ENCODE measurements around the gene ZNF668.

DNA sequence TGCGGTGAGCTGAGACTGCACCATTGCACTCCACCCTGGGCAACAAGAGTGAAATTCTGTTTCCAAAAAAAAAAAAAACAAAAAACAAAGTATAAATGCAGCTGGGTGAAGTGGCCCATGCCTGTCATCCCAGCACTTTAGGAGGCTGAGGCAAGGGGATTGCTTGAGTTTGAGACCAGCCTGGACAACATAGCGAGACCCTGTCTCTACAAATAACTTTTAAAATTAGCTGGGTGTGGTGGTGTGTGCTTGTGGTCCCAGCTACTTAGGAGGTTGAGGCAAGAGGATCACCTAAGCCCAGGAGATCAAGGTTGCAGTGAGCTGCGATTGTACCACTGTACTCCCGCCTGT, 50.8 kb downstream of the ZNF668 start:
- no peak for TF ChIP-seq POLR2A (IDR thresholded peaks at IDR 0.05)
- TF ChIP-seq, protein P1, sequence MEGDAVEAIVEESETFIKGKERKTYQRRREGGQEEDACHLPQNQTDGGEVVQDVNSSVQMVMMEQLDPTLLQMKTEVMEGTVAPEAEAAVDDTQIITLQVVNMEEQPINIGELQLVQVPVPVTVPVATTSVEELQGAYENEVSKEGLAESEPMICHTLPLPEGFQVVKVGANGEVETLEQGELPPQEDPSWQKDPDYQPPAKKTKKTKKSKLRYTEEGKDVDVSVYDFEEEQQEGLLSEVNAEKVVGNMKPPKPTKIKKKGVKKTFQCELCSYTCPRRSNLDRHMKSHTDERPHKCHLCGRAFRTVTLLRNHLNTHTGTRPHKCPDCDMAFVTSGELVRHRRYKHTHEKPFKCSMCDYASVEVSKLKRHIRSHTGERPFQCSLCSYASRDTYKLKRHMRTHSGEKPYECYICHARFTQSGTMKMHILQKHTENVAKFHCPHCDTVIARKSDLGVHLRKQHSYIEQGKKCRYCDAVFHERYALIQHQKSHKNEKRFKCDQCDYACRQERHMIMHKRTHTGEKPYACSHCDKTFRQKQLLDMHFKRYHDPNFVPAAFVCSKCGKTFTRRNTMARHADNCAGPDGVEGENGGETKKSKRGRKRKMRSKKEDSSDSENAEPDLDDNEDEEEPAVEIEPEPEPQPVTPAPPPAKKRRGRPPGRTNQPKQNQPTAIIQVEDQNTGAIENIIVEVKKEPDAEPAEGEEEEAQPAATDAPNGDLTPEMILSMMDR (IDR thresholded peaks at IDR 0.05): no peak
